Measurements from ENCODE around the gene ATP2B1.

Gene ATP2B1

GRCh38 chr12:89589753-89590152 is 118.9 kb downstream of the ATP2B1 start:
- DNase-seq (ENCODE audit: low read depth in 2 of 2) = no peak

DNA sequence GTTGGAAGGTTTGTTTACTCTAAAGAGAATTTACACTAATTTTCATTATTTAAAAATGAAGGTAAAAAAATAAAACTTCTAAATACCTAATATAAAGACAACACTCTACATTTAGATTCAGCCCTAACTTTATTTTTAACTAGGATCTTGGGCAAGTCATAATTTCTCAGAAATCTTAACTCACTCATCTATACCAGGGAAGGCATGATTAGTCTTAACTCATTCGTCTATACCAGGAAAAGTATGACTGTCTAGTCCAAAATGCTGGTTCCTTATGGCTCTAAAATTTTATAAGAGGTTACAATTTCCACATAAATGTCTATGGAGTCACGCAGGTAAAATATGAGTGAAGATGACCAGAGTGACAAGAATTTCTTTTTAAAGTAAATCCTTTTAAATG is 130.1 kb downstream of the ATP2B1 start:
- DNase-seq (ENCODE audit: low read depth in 2 of 2) = no peak

- no peak for DNase-seq (ENCODE audit: low read depth in 2 of 2)
Measured at GRCh38 chr12:89576572-89577220, 131.9 kb downstream of the ATP2B1 start.

- no peak for DNase-seq (ENCODE audit: low read depth in 2 of 2)
Measured at GRCh38 chr12:89575374-89575773, 133.3 kb downstream of the ATP2B1 start.

DNA sequence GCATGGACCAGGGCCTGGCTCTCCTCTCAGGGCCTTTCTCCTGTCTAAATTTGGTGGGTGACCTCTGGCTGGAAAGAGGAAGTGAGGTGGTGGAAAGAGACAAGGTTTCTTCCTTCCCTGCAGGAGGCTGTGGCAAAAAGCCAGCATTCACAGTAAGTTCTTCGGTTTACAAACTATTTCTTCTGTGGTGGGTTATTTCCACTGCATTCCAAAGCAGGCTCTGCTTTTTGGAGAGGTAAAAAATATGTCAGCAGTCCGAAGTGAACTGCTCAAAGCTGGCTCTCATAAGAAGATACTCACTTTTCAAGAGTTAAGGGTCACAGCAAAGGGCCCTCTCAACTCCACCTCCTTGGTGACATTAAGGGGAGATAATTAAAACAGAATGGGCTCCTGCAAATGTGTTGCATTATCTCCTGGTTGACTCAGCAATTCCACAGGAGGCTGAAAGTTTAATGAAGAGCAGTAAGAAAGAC is 133.9 kb downstream of the ATP2B1 start:
- no peak for DNase-seq (ENCODE audit: low read depth in 2 of 2)

DNA sequence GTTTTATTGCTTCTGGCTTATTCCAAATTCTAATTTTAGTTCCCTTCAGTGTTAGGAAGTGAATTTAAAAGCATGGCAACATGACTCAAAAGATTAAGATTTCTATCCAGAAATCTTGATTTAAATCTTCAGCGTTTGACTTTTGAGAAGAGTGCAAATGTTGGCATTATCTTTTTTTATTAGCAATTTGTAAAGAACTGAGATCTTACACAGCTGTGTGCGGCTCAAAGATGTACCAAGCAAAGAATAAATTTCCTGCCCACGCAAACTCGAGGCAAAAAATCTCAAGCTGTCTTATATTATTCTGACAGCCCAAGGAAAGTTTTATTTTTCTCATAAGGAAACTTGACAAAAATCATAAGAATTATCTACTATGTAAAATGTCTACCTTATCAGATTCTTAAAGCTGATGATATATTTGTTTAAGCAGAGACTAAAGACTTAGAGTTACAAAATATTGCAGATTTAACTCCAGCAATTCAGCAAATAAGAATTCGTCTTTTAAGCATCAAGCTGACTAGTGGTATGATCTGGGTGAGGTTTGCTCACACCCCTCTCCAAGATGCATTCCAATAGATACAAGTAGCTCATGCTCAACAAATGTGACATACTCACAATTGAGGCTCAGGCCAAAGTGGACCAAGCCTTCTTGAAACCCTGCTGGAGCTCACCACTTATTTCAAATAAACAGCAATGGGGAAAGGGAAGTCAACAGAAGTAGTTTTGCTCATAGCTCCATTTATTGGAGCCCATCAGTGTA is 135.4 kb downstream of the ATP2B1 start:
- no peak for DNase-seq (ENCODE audit: low read depth in 2 of 2)

- no peak for DNase-seq (ENCODE audit: low read depth in 2 of 2)
Measured at GRCh38 chr12:89571491-89572195, 137.0 kb downstream of the ATP2B1 start.

DNA sequence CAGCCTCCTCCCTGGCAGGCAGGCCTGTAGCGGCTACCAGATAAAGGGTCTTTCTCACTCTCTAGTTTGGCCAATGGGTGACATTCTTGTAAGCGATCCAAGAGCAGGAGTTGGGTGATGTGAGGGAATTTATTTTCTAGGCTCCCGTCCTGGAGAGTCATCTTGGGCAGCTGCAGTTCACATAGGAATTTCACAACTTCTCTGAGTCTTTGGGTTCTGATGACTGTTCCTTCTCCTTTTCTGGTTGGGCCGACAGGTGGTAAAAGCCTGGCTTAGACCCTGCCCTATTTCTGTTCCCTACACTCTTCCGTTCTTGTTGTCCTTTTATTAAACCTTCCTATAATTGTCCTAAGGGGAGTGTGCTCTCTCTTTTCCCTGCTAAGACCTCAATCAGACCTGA is 140.2 kb downstream of the ATP2B1 start:
- no peak for DNase-seq (ENCODE audit: low read depth in 2 of 2)

DNA sequence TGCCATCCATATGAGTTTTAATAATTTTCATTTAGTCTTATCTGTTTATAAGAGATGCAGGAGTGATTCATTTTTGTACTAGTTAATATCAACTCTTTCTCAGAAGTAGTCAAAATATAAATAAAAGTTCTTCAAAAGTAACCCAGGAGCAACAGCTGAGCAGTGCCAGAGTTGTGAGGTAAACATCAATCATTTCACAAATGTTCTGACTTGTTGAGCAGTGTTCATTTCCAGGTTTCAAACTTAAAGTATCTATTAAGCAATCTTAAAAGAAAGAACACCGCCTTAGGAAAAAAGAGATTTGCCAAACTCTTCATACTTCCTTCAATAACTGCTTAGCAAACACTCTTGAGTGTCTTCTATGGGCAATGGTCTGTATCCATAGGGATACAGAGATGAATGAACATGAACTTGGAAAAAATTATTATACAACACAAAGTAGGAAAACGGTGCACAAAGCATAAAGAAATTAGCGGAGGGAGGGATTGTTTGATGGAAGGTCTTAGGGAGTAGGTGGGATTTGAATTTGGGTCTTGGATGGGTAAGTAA is 140.9 kb downstream of the ATP2B1 start:
- no peak for DNase-seq (ENCODE audit: low read depth in 2 of 2)

DNA sequence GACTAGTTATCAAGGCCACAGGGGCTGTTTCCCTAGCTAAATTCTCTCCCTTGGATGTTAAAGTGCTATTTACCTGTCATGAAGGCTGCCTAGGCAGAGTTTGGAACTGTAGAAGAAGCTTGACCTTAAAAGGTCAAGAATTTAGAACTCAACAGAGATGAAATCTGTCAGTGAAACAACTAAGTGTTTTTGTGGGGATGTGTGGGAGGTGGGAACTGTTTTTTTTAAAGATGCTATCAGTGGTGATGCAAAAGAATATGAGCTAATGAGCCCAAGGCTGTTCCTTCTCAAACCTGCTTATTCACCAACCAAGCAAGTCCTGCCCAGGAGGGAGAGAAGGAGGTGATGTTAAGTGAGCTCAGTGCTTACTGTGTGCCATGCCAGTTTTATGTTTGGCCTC is 142.0 kb downstream of the ATP2B1 start:
- no peak for DNase-seq (ENCODE audit: low read depth in 2 of 2)

GRCh38 chr12:89565002-89565401 is 143.6 kb downstream of the ATP2B1 start:
- DNase-seq (ENCODE audit: low read depth in 2 of 2) = no peak

DNA sequence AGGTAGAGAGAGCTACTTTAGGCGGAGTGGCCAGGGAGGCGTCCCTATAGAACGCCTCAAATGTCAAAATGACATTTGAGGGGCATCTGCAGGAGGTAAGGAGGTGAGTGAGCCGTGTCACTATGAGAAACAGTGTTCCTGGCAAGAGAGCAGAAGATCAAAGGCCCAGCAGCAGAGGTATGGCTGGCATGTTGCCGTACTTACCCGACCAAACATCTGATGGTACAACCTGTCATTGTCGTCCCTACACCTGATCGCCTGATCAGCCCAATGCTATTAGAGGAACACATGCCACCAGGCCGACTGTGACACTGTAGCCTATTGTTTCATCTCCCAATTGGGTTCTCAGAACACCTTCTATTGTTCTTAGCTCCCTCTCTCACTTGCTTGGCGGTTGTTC is 148.9 kb downstream of the ATP2B1 start:
- no peak for DNase-seq (ENCODE audit: low read depth in 2 of 2)

DNA sequence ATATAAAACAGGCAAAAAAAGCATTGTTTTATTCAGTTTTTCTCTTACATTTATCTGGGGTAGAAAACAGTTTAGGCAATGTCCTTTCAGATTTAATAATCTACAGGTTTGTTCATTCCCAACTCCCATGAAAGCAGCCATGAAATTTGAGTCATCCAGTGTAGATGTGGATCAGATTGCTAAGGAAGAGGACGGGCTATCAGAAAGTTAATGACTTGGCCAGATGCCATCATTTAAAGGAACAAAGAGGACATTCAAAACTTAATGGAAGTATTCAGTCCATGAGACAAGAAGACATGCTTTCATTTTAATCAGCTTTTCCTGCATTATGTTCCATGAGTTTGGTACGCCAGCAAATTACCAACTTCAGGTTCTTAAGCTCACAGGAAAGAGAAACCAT is 151.7 kb downstream of the ATP2B1 start:
- no peak for DNase-seq (ENCODE audit: low read depth in 2 of 2)

GRCh38 chr12:89552376-89552775 is 156.3 kb downstream of the ATP2B1 start:
- DNase-seq (ENCODE audit: low read depth in 2 of 2) = no peak

GRCh38 chr12:89551747-89552146 is 156.9 kb downstream of the ATP2B1 start:
- no peak for DNase-seq (ENCODE audit: low read depth in 2 of 2)

- DNase-seq (ENCODE audit: low read depth in 2 of 2) = no peak
Measured at GRCh38 chr12:89547101-89547500, 161.5 kb downstream of the ATP2B1 start.

DNA sequence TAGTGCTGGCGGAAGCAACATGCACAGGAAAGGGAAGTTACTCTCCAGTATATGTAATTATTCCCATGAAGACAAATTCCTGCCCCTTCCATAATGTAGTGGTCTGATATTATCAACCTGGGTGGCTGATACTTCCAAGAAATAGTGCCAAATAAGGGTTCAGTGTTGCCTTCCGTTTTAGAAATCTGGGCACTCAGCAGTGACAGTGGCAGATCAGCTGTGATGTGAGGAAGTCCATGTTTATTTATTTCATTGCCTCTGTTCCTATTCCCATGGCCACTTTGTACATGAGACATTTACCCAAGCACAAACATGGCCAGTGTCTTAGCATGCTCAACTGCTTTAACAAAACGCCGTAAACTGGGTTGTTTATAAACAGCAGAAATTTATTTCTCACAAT is 162.5 kb downstream of the ATP2B1 start:
- DNase-seq (ENCODE audit: low read depth in 2 of 2) = no peak

- no peak for DNase-seq (ENCODE audit: low read depth in 2 of 2)
Measured at GRCh38 chr12:89544681-89545184, 163.9 kb downstream of the ATP2B1 start.

DNA sequence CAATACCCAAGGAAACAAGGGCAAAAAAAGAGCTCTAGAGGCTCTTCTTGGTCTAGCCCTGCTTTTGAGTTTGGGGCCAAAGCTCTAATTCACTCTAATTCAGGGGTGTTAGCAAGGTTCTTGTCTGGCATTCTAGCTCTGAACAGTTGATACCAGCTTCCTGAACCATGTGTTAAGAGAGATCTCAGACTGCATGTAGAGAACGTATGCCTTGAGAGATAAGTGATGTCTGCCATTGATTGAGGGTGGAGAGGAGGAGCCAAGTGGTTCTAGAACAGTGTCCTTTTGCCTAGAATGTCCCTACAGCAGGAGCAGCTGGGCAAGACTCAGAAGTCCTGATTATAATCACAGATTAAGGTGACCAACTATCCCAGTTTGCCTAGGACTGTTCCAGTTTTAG is 164.6 kb downstream of the ATP2B1 start:
- no peak for DNase-seq (ENCODE audit: low read depth in 2 of 2)

GRCh38 chr12:89542912-89543592 is 165.6 kb downstream of the ATP2B1 start:
- DNase-seq (ENCODE audit: low read depth in 2 of 2) = peak; percentile 27 to 53

DNA sequence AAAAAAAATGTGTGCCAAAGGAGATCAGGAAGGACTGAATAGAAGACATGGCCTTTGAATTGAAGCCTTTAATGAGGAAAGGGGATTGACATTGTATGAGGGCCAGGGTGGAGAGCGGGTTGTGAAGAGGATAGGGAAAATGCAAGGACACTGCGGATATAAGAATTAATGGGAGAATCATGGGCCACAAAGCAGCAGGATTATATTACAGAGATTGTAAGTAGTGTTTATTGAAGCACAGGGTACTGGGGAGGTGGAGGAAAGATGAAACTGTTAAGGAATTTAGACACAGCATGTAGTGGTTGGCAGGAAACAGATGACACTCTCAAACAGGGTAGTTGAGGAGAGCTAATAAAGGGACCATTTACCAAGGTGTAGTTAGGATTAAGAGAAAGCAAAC is 166.4 kb downstream of the ATP2B1 start:
- DNase-seq (ENCODE audit: low read depth in 2 of 2) = no peak

DNA sequence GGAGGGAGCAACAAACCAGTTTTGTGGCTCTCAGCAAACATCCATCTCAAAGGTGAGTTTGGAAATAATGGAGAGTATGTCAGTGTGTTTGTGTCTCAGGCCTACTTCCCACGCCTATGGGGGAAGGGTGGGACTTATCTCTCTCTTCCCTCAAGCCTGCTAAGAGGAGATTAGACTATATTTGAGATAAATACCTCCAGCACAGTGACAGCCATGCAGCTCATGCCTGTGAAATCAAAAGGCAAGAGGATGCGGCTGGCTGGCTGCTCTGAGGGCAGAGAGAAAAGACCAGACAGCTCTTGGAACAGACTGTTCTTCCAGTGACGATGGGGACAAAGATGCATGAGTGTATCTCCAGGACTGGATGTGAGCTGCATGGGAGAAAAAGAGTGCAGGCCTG is 168.1 kb downstream of the ATP2B1 start:
- no peak for DNase-seq (ENCODE audit: low read depth in 2 of 2)

Measured in stimulated activated CD4-positive, alpha-beta T cell treated with anti-CD3 and anti-CD28 coated beads, Interleukin-1b, Interleukin-23, amount 100 ng/mL, for 4 hours (primary cell).